NT2/D1 (cell line): Measurements from ENCODE around the gene C1QTNF5.

Experiments used
- DNase-seq: peaks from one replicate; pipeline ENCODE4 v3.0.0-alpha.2; 2011; ENCODE audit warnings: low read depth, low spot score
- H3K27me3 ChIP-seq: 2 replicates; pipeline ENCODE4 v1.6.0; 2011; ENCODE audit warnings: mild to moderate bottlenecking; ENCODE audit not compliant: insufficient read length, insufficient read depth
- H3K36me3 ChIP-seq: 2 replicates; pipeline ENCODE4 v1.6.1; 2011; ENCODE audit warnings: mild to moderate bottlenecking, low read length, mixed read lengths; ENCODE audit not compliant: insufficient read depth, insufficient read length
- H3K4me1 ChIP-seq: 2 replicates; pipeline ENCODE4 v1.5.1; 2011; ENCODE audit not compliant: insufficient read depth, insufficient read length
- H3K4me3 ChIP-seq: 2 replicates; pipeline ENCODE4 v1.5.1; 2011; ENCODE audit warnings: low read depth; ENCODE audit not compliant: insufficient read length
- H3K9ac ChIP-seq: 2 replicates; pipeline ENCODE4 v1.6.0; 2011; ENCODE audit warnings: low read depth; ENCODE audit not compliant: insufficient read length
- H3K9me3 ChIP-seq: 2 replicates; pipeline ENCODE4 v1.5.1; 2011; ENCODE audit warnings: mild to moderate bottlenecking, low read length; ENCODE audit not compliant: insufficient read depth
- SUZ12 ChIP-seq: IDR thresholded peaks from 2 replicates; pipeline ENCODE4 v1.6.1; 2011; ENCODE audit not compliant: insufficient read length, insufficient read depth; ENCODE audit errors: extremely low read depth
- YY1 ChIP-seq: IDR thresholded peaks from 2 replicates; pipeline ENCODE4 v1.6.1; 2011; ENCODE audit not compliant: insufficient read length, insufficient read depth
- ZNF274 ChIP-seq: IDR thresholded peaks from 2 replicates; pipeline ENCODE4 v1.6.1; 2011; ENCODE audit warnings: mild to moderate bottlenecking, low read depth, low read length

Gene C1QTNF5

DNA sequence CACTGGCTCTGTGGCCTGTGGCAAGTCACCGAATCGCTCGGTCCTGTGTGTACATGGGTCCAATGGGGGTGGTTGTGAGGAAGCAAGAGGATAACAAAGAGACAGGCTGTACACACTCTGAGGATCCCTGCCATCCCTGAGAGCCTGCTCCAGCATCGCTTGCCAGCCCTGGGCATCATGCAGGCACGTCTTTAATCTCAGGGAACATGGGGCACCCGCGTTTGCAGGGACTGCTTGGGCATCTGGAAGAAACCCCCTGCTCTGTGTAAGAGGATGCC is 1.3 kb upstream of the C1QTNF5 start:
- no peak for DNase-seq
- no peak for TF ChIP-seq SUZ12
- no peak for TF ChIP-seq ZNF274
- TF ChIP-seq YY1, result no peak
- H3K4me1 ChIP-seq, result peaks cover 11% of the 10 kb centered on the region

DNA sequence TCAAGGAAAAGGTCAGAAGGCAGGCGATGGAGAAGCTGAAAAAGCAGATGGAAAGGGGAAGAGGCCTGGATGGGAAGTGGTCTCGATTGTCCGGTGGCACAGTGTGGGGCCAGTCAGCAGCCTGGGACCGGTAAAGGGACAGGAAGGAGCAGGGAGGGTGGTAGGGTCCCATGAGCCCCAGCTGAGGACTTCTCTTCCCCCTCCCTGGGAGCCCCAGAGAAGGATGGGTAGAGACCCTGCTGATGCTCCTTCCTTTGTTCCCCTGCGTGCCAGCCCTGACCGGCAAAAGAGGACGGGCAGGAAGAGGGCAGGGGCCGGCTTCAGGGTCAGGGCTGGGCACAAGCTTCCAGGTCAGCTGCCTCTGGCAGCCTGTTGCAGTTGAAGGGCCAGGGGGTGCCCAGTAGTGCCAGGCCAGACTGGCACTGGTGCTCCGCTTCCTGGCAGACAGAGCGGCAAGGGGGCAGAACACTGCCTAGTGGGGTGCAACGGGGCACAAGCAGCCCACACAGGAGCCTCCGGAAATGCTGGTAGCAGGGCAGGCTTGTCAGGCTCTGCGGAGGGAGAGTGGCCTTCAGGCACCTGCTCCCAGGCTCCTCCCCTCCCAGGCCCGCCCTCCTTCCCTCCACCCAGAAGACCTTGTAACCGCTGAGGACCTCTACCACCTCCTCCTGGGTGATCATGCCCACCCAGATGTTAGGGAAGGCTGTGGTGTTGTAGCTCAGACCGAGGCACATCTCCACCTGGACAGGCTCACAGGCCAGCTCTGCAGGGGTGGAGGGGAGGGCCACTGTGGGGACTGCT is 739 bp upstream of the C1QTNF5 start:
- H3K36me3 ChIP-seq, result peaks cover 6% of the 10 kb centered on the region
- H3K4me1 ChIP-seq, result peaks cover 13% of the 10 kb centered on the region
- no peak for DNase-seq
- peaks cover 37% of the 10 kb centered on the region for H3K27me3 ChIP-seq
- no peaks in the 10 kb centered on the region for H3K9me3 ChIP-seq
- TF ChIP-seq YY1, result no peak
- no peak overlapping the region for H3K9ac ChIP-seq
- H3K4me3 ChIP-seq, result no peak overlapping the region

More for the DNA sequence above, 1.3 kb upstream of the C1QTNF5 start:
- Histone ChIP-seq H3K27me3 (peaks cover 37% of the 10 kb centered on the region), H3K4me3 (no peak overlapping the region), H3K9me3 (no peaks in the 10 kb centered on the region), H3K36me3 (peaks cover under 1% of the 10 kb centered on the region), H3K9ac (no peak overlapping the region)

DNA sequence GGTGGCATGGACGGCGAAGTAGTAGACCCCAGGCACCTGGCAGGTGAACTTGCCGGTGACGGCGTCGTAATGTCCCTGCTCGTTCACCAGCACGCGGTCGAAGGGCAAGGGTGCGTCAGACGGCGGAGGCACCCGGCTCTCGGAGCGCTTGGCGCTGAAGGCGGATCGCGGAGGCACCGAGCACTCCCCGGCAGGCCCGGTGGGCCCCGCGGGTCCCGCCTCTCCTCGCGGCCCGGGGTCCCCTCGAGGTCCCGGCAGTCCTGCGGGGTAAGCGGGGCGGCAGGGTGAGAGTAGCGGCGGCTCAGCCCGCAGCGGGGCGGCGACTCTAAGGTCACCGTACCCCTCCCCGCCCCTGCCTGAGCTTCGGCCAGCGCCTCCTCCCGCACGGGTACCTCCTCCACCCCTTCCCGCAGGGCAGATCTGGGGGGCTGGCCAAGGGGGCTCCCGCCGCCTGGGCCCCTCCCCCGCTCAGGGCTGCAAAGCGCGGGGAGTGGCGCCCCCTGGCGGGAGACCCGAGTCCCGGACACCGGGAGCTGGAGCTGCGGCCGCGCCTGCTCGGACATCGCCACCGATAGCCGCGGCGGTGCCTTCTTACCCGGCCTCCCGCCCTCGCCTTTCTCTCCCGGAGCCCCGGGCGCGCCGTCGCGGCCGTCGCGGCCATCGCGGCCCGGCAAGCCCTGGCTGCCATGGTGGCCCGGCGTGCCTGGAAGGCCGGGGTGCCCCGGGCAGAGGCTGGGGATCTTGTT is 921 bp downstream of the C1QTNF5 start:
- Histone ChIP-seq H3K36me3 (peaks cover 20% of the 10 kb centered on the region), H3K4me3 (peak overlapping the region; percentile 50), H3K4me1 (peaks cover 27% of the 10 kb centered on the region), H3K9ac (peak overlapping the region; percentile 87), H3K27me3 (peaks cover 32% of the 10 kb centered on the region), H3K9me3 (no peaks in the 10 kb centered on the region)
- TF ChIP-seq SUZ12 (no peak), ZNF274 (no peak), YY1 (no peak)
- DNase-seq, result no peak

DNA sequence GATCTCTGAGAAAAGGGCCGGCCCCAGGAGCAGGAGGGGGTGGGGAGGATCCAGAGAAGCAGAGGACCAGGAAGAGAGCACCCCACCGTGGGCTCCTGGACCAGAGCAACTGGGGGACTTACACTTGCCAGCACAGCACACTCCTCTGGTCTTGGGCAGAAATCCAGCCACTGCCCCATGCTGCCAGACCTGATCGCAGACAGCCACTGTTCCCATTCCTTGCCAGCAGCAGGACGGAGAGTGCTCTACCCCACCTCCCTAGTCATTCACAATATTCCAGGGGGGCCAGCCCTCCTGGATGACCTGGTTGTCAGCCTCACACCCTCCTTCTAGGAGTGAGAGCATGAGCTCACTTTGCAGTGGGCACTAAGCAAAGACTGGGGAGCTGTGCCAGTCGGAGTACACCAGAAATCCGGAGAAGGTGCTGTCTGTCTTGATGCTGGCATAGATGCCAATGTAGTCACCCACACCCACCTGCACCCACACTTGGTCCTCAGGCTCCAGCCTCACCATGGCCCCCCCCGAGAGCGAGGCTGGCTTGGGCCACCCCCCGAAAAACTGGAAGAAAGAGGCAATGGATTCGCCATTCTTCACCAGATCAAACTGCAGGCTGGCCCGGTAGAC is 1.6 kb downstream of the C1QTNF5 start:
- Histone ChIP-seq H3K36me3 (peaks cover 20% of the 10 kb centered on the region), H3K27me3 (peaks cover 28% of the 10 kb centered on the region), H3K4me3 (peak overlapping the region; percentile 21), H3K9ac (peak overlapping the region; percentile 61), H3K4me1 (peaks cover 27% of the 10 kb centered on the region), H3K9me3 (no peaks in the 10 kb centered on the region)
- no peak for DNase-seq
- no peak for TF ChIP-seq SUZ12
- no peak for TF ChIP-seq ZNF274
- TF ChIP-seq YY1, result no peak

DNA sequence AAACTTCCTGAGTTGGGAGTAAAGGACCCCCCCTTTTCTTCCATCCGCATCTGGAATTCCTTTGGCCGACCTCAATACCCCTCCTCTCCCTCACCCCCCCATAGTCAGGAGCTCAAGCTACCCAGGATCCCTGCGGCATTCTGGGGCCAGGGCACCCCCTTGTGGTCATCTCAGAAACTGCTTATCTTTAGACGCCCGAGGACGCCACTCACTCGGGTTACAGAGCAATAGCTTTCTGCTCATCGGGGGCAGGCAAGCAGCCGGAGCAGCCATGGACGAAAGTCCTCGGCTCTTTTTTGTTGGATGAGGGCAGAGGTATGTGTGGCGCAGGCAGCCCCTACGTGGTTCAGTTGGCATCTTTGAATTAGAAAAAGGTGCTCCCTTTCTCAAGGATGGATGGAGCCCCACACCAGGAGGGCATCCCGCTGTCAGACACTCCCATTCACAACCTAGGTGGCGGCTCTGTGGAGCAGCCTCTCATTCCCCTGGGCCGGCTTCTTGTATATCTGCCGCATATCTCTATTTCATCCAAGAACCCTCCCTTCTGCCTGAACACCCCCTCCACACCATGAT is 2.3 kb downstream of the C1QTNF5 start:
- H3K9ac ChIP-seq, result peak overlapping the region; percentile 70
- no peak for DNase-seq
- H3K4me3 ChIP-seq, result peak overlapping the region; percentile 15
- peaks cover 27% of the 10 kb centered on the region for H3K4me1 ChIP-seq
- H3K27me3 ChIP-seq, result peaks cover 28% of the 10 kb centered on the region
- H3K9me3 ChIP-seq, result no peaks in the 10 kb centered on the region
- H3K36me3 ChIP-seq, result peaks cover 20% of the 10 kb centered on the region
- TF ChIP-seq SUZ12 (no peak), ZNF274 (no peak), YY1 (no peak)

DNA sequence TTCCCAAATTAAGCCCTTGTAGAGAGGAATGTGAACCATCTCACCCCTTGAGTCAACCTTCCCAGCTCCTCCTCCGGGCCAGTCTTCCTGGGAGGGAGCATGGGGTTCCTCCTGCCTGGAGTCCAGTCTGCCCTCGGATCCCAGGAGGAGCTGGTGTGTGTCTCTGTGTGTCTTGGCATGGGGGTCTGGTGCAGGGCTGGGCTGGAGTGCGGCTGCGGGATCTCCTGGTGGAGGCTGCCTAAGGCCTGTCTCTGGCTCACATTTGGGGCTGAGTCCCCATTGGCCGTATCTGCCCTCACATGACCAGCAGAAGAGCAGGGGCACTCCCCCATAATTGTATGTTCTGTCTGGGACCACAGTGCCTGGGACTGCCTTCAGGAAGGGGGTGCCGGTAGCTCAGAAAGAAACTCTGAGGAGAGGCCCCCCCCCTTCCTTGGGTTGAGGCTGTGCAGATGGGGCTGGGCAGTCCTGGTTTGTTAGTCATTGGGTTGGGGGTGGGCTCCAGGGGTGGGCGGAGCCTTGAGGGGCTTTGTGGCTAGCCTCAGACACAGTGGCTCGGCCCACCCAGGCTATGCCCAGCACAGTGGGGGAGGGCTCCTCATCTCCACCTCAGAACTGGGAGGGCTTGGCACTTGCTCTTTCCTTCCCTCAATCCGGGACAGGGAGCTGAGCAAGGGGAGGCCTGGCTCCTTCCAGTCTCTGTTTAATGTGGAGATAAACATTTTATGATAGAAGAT is 2.9 kb downstream of the C1QTNF5 start:
- DNase-seq, result no peak
- Histone ChIP-seq H3K9ac (peak overlapping the region; percentile 70), H3K27me3 (peaks cover 26% of the 10 kb centered on the region), H3K9me3 (no peaks in the 10 kb centered on the region), H3K4me1 (peaks cover 29% of the 10 kb centered on the region), H3K36me3 (peaks cover 20% of the 10 kb centered on the region), H3K4me3 (peak overlapping the region; percentile 19)
- TF ChIP-seq ZNF274 (no peak), SUZ12 (no peak), YY1 (no peak)
